ENCODE data around the gene GLI2.

Gene GLI2

GRCh38 chr2:120771781-120772208 lies 36.1 kb downstream of the GLI2 start:
- DNase-seq, result no peak

- DNase-seq, result no peak
Measured at GRCh38 chr2:120772261-120772660, 36.6 kb downstream of the GLI2 start.

- no peak for DNase-seq
Measured at GRCh38 chr2:120773186-120773800, 37.6 kb downstream of the GLI2 start.

GRCh38 chr2:120774557-120775160 lies 39.0 kb downstream of the GLI2 start:
- DNase-seq, result no peak

- DNase-seq, result no peak
Measured at GRCh38 chr2:120775194-120775593, 39.5 kb downstream of the GLI2 start.

GRCh38 chr2:120775801-120776589 lies 40.3 kb downstream of the GLI2 start:
- DNase-seq, result no peak

GRCh38 chr2:120776649-120777048 lies 41.0 kb downstream of the GLI2 start:
- no peak for DNase-seq

- no peak for DNase-seq
Measured at GRCh38 chr2:120777170-120777751, 41.6 kb downstream of the GLI2 start.

- no peak for DNase-seq
Measured at GRCh38 chr2:120777787-120778186, 42.1 kb downstream of the GLI2 start.

- DNase-seq, result no peak
Measured at GRCh38 chr2:120778244-120778643, 42.6 kb downstream of the GLI2 start.

GRCh38 chr2:120779781-120780283 lies 44.2 kb downstream of the GLI2 start:
- no peak for DNase-seq

- no peak for DNase-seq
Measured at GRCh38 chr2:120780402-120780801, 44.7 kb downstream of the GLI2 start.

- DNase-seq, result no peak
Measured at GRCh38 chr2:120783371-120783791, 47.7 kb downstream of the GLI2 start.

GRCh38 chr2:120783969-120784372 lies 48.3 kb downstream of the GLI2 start:
- DNase-seq, result no peak
